HepG2 (cell line): ENCODE measurements around the gene S100A8.

ENCODE experiments used
- CTCF ChIP-seq: sonication (generic); formaldehyde crosslinking; IDR thresholded peaks from 2 replicates; pipeline ENCODE4 v1.5.0; 2020; ENCODE audit warnings: mild to moderate bottlenecking, missing genetic modification reagents, moderate library complexity
- GTF2F1 ChIP-seq: fragments of 150-350 bp; IDR thresholded peaks from 2 replicates; pipeline ENCODE4 v1.6.1; 2014; ENCODE audit warnings: low read length
- IKZF4 ChIP-seq: sonication (generic); formaldehyde crosslinking; IDR thresholded peaks from 2 replicates; pipeline ENCODE4 v1.5.1; 2020; ENCODE audit warnings: borderline replicate concordance, mild to moderate bottlenecking, low read depth, missing genetic modification reagents; ENCODE audit errors: not compliant biosample characterization
- MAX ChIP-seq: IDR thresholded peaks from 2 replicates; pipeline ENCODE4 v1.6.1; 2012; ENCODE audit warnings: inconsistent platforms
- MXI1 ChIP-seq: IDR thresholded peaks from 3 replicates; pipeline ENCODE4 v1.6.1; 2012; ENCODE audit warnings: low read depth, low read length, inconsistent platforms, borderline replicate concordance
- NR2F1 ChIP-seq, 2 experiments: fragments of 450-650 bp in 1 of 2; formaldehyde crosslinking in 1 of 2; IDR thresholded peaks; 2 replicates each; pipeline versions ENCODE4 v1.5.0 to v1.6.1; 2016 to 2020; ENCODE audit warnings: mild to moderate bottlenecking in 1 of 2, missing compliant biosample characterization in 1 of 2, missing genetic modification reagents in 1 of 2, moderate library complexity in 1 of 2
- POLR2A ChIP-seq, 2 experiments: IDR thresholded peaks; 2 replicates each; pipeline ENCODE4 v1.6.1; 2011; ENCODE audit warnings: low read depth in 2 of 2, low read length in 2 of 2, mild to moderate bottlenecking in 1 of 2, moderate library complexity in 1 of 2; ENCODE audit not compliant: insufficient read depth in 1 of 2
- SMC3 ChIP-seq: IDR thresholded peaks from 2 replicates; pipeline ENCODE4 v1.6.1; 2011; ENCODE audit warnings: low read length, improper control_type of control experiment
- TBP ChIP-seq: sonication (generic); formaldehyde crosslinking; IDR thresholded peaks from 2 replicates; pipeline ENCODE4 v1.5.0; 2020; ENCODE audit warnings: missing genetic modification reagents
- ZNF276 ChIP-seq: sonication (generic); formaldehyde crosslinking; IDR thresholded peaks from 2 replicates; pipeline ENCODE4 v1.4.0; 2020; ENCODE audit warnings: mild to moderate bottlenecking, low read depth, missing genetic modification reagents
- ZNF501 ChIP-seq: sonication (generic); formaldehyde crosslinking; IDR thresholded peaks from 2 replicates; pipeline ENCODE4 v1.5.1; 2020; ENCODE audit warnings: mild to moderate bottlenecking, moderate library complexity, missing genetic modification reagents
- ZNF800 ChIP-seq: sonication (generic); formaldehyde crosslinking; IDR thresholded peaks from 2 replicates; pipeline ENCODE4 v1.4.0; 2020; ENCODE audit warnings: missing genetic modification reagents

GRCh38 chr1:153354515-153355193 is 36.2 kb downstream of the S100A8 start:
- TF ChIP-seq CTCF (CRISPR knock-in tag) (no peak), MAX (no peak), MXI1 (no peak), ZNF501 (CRISPR knock-in tag) (no peak), NR2F1 (CRISPR knock-in tag; IDR thresholded peaks at IDR 0.05) (no peak), IKZF4 (no peak), TBP (CRISPR knock-in tag) (no peak), SMC3 (no peak), ZNF800 (CRISPR knock-in tag) (no peak), POLR2A (IDR thresholded peaks at IDR 0.05; ENCODE audit: insufficient read depth in 1 of 2, low read depth in 2 of 2, low read length in 2 of 2) (no peak), ZNF276 (CRISPR knock-in tag) (no peak), GTF2F1 (no peak)
